ENCODE results near the gene NFKBIB. TPM values are rescaled to one million over a fixed set of nuclear protein-coding genes. Genes with fewer than 3 reads are reported as not detected.

Gene NFKBIB
- total and polyA plus RNA-seq, 2 of the 8 experiments (the other 6 are each of a cell fraction or from before 2014, with no cell fraction given) = 37.3 to 44.1 TPM

- Histone ChIP-seq H2BK5ac (ENCODE audit: low read depth, low read length) (peak overlapping the region; percentile 11; the same call in 1 of the 2 replicates), H2BK120ac (replicated peaks; ENCODE audit: low read depth, low read length) (no peak overlapping the region), H3K23ac (ENCODE audit: insufficient read length) (no peak overlapping the region), H3K4ac (replicated peaks; ENCODE audit: insufficient read length, low read depth, low read length) (no peak overlapping the region), H4K20me1 (replicated peaks in 1 of 2; ENCODE audit: control insufficient read depth in 1 of 2, insufficient read depth in 2 of 2, low read length in 2 of 2) (no peaks in the 10 kb centered on the region), H4K5ac (ENCODE audit: insufficient read length, low read depth, low read length) (peak overlapping the region; percentile 17), H3K27me3 (replicated peaks in 1 of 4; ENCODE audit: control insufficient read depth in 3 of 4, extremely low read depth in 1 of 4, insufficient read depth in 3 of 4, low read length in 3 of 4) (no peaks in the 10 kb centered on the region), H2AK5ac (ENCODE audit: low read depth, low read length) (no peak overlapping the region), H3K4me3 (ENCODE audit: extremely low read depth in 1 of 4, insufficient read depth in 2 of 4, low read depth in 3 of 4, low read length in 4 of 4) (peak overlapping the region; percentile 62 to 93 (median 86)), H2AFZ (ENCODE audit: low read length) (no peak overlapping the region), H3K79me1 (ENCODE audit: low read depth, low read length) (peaks cover 18% of the 10 kb centered on the region), H3K4me2 (ENCODE audit: insufficient read depth in 1 of 2, low read depth in 2 of 2, low read length in 2 of 2) (peak overlapping the region; percentile 69 to 84), H3K14ac (ENCODE audit: insufficient read length) (no peak overlapping the region), H3K56ac (replicated peaks; ENCODE audit: insufficient read length, low read depth, low read length) (no peak overlapping the region), H2BK20ac (ENCODE audit: low read length) (no peak overlapping the region), H2BK12ac (ENCODE audit: low read depth, low read length) (no peak overlapping the region), H3K18ac (ENCODE audit: extremely low read depth, low read length) (no peak overlapping the region), H3K27ac (ENCODE audit: low read depth, low read length) (no peak overlapping the region), H3K36me3 (ENCODE audit: control insufficient read depth in 2 of 4, insufficient read depth in 4 of 4, low read length in 3 of 4) (peaks cover 5 to 26% (median 14%) of the 10 kb centered on the region in 4 experiments; a peak in 5 of 8 replicates), H3K9ac (replicated peaks in 1 of 4; ENCODE audit: extremely low read depth in 1 of 4, low read depth in 3 of 4, low read length in 3 of 4) (peak overlapping the region; percentile 93 to 99 (median 96); a peak in 6 of 7 replicates), H3K4me1 (replicated peaks in 1 of 4; ENCODE audit: control insufficient read depth in 3 of 4, insufficient read depth in 4 of 4, low read length in 3 of 4) (peaks cover 0 to 2% (median under 1%) of the 10 kb centered on the region in 4 experiments; a peak in 3 of 7 replicates), H2BK15ac (ENCODE audit: low read length) (no peak overlapping the region), H4K91ac (replicated peaks; ENCODE audit: insufficient read length, low read length) (no peak overlapping the region), H3K79me2 (ENCODE audit: control insufficient read depth in 1 of 2, insufficient read depth in 2 of 2, low read length in 2 of 2) (peaks cover 0 to 47% of the 10 kb centered on the region in 2 experiments; a peak in 2 of 4 replicates), H3K9me3 (ENCODE audit: insufficient read depth in 2 of 2, low read depth in 1 of 2, low read length in 1 of 2) (peaks cover 10 to 11% of the 10 kb centered on the region in 2 experiments), H3K23me2 (ENCODE audit: low read depth, low read length) (peaks cover 4% of the 10 kb centered on the region; the same call in 1 of the 2 replicates), H4K8ac (ENCODE audit: extremely low read depth, insufficient read depth, low read length) (peak overlapping the region; percentile 47; the same call in 1 of the 2 replicates)
- FAIRE-seq (no peak), DNase-seq (ENCODE audit: low read depth in 1 of 2, low spot score in 2 of 2) (no peak)
- POLR2A ChIA-PET (ENCODE audit: partially characterized antibody) = interaction anchor here (0.6 to 3.1 kb wide), 16 partner anchors 9 to 416 kb away, joined by 3 to 36 read pairs (median 4); partner anchors contain the start of gene ECH1
- CTCF ChIA-PET (ENCODE audit: partially characterized antibody) = interaction anchor here (1.1 to 9.8 kb wide), 8 partner anchors 13 to 295 kb away, joined by 3 to 120 read pairs (median 6); no protein-coding TSS in a partner anchor
- WGBS, 2 experiments (ENCODE audit: extremely low coverage in 1 of 2, insufficient coverage in 1 of 2, insufficient read length in 1 of 2, insufficient replicate concordance in 2 of 2, low coverage in 1 of 2, low lambda C conversion rate in 2 of 2, missing lambda C conversion rate in 1 of 2) = 37% methylated on average over 8 of the region's 8 CpGs; no CpG with 5 or more reads in 1 of the 2 experiments
- TF ChIP-seq KDM1A (IDR thresholded peaks at IDR 0.05; ENCODE audit: borderline replicate concordance, low read length) (no peak), ZNF274 (IDR thresholded peaks at IDR 0.05; ENCODE audit: borderline replicate concordance, extremely low read depth, low read length) (no peak), HDAC2 (IDR thresholded peaks at IDR 0.05; ENCODE audit: borderline replicate concordance in 1 of 2, low read depth in 2 of 2, low read length in 2 of 2) (no peak), CEBPB (IDR thresholded peaks at IDR 0.05; ENCODE audit: low read depth, low read length) (no peak), ASH2L (IDR thresholded peaks at IDR 0.05; ENCODE audit: low read length) (no peak), NANOG (IDR thresholded peaks at IDR 0.05; ENCODE audit: insufficient read depth, low read depth, low read length, poor library complexity, severe bottlenecking) (no peak), GABPA (IDR thresholded peaks at IDR 0.05; ENCODE audit: borderline replicate concordance, insufficient read depth, low read length) (no peak), BRCA1 (IDR thresholded peaks at IDR 0.05; ENCODE audit: low read depth, low read length) (no peak), RXRA (IDR thresholded peaks at IDR 0.05; ENCODE audit: insufficient read depth, low read depth, low read length) (no peak), CHD1 (IDR thresholded peaks at IDR 0.05; ENCODE audit: low read depth, low read length) (no peak), TAF1 (IDR thresholded peaks at IDR 0.05; ENCODE audit: low read depth, low read length) (no peak), CBX8 (IDR thresholded peaks at IDR 0.05; ENCODE audit: borderline replicate concordance, low read depth, low read length) (no peak), YY1 (IDR thresholded peaks at IDR 0.05; ENCODE audit: low read depth, low read length) (no peak), SIX5 (IDR thresholded peaks at IDR 0.05; ENCODE audit: low read depth, low read length) (no peak)
These were observed 31.7 kb downstream of the NFKBIB start for GRCh38 chr19:38931521-38931793.

Measured in H1 (cell line).